HG02981 (cell line): ENCODE measurements around the gene HAUS3.

Experiments
- ATAC-seq: cut with Tn5 transposase; IDR thresholded peaks from one replicate; pipeline ENCODE4 v1.9.1; 2021; ENCODE audit warnings: mild to moderate bottlenecking, moderate library complexity; ENCODE audit not compliant: unreplicated experiment

Gene HAUS3

GRCh38 chr4:2253160-2254084, 11.5 kb upstream of the HAUS3 start:
- no peak for ATAC-seq

- no peak for ATAC-seq
Measured at GRCh38 chr4:2252530-2253091, 10.7 kb upstream of the HAUS3 start.

GRCh38 chr4:2251795-2252529, 10.0 kb upstream of the HAUS3 start:
- ATAC-seq = no peak

GRCh38 chr4:2251073-2251794, 9.3 kb upstream of the HAUS3 start:
- ATAC-seq = no peak

- ATAC-seq = no peak
Measured at GRCh38 chr4:2250357-2251072, 8.6 kb upstream of the HAUS3 start.

- ATAC-seq = no peak
Measured at GRCh38 chr4:2249526-2250356, 7.8 kb upstream of the HAUS3 start.

GRCh38 chr4:2248821-2249261, 6.9 kb upstream of the HAUS3 start:
- no peak for ATAC-seq

GRCh38 chr4:2248044-2248780, 6.3 kb upstream of the HAUS3 start:
- ATAC-seq = no peak

- no peak for ATAC-seq
Measured at GRCh38 chr4:2247128-2248043, 5.5 kb upstream of the HAUS3 start.

GRCh38 chr4:2246384-2247127, 4.6 kb upstream of the HAUS3 start:
- ATAC-seq = no peak

- no peak for ATAC-seq
Measured at GRCh38 chr4:2245787-2246275, 3.9 kb upstream of the HAUS3 start.

- no peak for ATAC-seq
Measured at GRCh38 chr4:2245057-2245786, 3.3 kb upstream of the HAUS3 start.

- no peak for ATAC-seq
Measured at GRCh38 chr4:2243681-2244380, 1.9 kb upstream of the HAUS3 start.

GRCh38 chr4:2241003-2241402, 918 bp downstream of the HAUS3 start:
- no peak for ATAC-seq

- ATAC-seq = no peak
Measured at GRCh38 chr4:2236944-2237666, 4.8 kb downstream of the HAUS3 start.
